ENCODE results near the gene E4F1.
A peak's percentile ranks its signal among the peaks of the same experiment; 100 is the strongest.

The E4F1 gene

GRCh38 chr16:2208772-2209171 is 14.6 kb upstream of the E4F1 start:
- no peaks in the 10 kb centered on the region for H3K9me3 Mint-ChIP-seq
- peaks cover 44% of the 10 kb centered on the region for H3K4me1 Mint-ChIP-seq (ENCODE audit: low read depth)
- H3K36me3 Mint-ChIP-seq (ENCODE audit: low read depth) = peaks cover 43% of the 10 kb centered on the region
- no peak overlapping the region for H3K4me3 Mint-ChIP-seq
- no peak overlapping the region for H3K27ac Mint-ChIP-seq
- no peaks in the 10 kb centered on the region for H3K27me3 Mint-ChIP-seq

- H3K4me1 Mint-ChIP-seq (ENCODE audit: low read depth) = peaks cover 41% of the 10 kb centered on the region
- no peak overlapping the region for H3K27ac Mint-ChIP-seq
- H3K4me3 Mint-ChIP-seq = no peak overlapping the region
- no peaks in the 10 kb centered on the region for H3K9me3 Mint-ChIP-seq
- H3K36me3 Mint-ChIP-seq (ENCODE audit: low read depth) = peaks cover 43% of the 10 kb centered on the region
- no peaks in the 10 kb centered on the region for H3K27me3 Mint-ChIP-seq
These were observed 14.0 kb upstream of the E4F1 start for GRCh38 chr16:2209258-2210008.

- H3K27ac Mint-ChIP-seq = no peak overlapping the region
- H3K4me3 Mint-ChIP-seq = no peak overlapping the region
- no peaks in the 10 kb centered on the region for H3K9me3 Mint-ChIP-seq
- peaks cover 37% of the 10 kb centered on the region for H3K4me1 Mint-ChIP-seq (ENCODE audit: low read depth)
- peaks cover 43% of the 10 kb centered on the region for H3K36me3 Mint-ChIP-seq (ENCODE audit: low read depth)
- H3K27me3 Mint-ChIP-seq = no peaks in the 10 kb centered on the region
These were observed 13.4 kb upstream of the E4F1 start for GRCh38 chr16:2210009-2210332.

GRCh38 chr16:2210386-2211365 is 12.7 kb upstream of the E4F1 start, which contains the start of gene BRICD5:
BRICD5 (minus strand) TSS chr16:2210863; CDS start chr16:2210833, 30 bp downstream.
- Mint-ChIP-seq H3K4me3 (peak within 1 kb of the TSS; percentile 86), H3K27ac (no peak within 1 kb of the TSS), H3K9me3 (no peaks in the 10 kb centered on the region), H3K36me3 (ENCODE audit: low read depth) (peaks cover 43% of the 10 kb centered on the region), H3K27me3 (no peaks in the 10 kb centered on the region), H3K4me1 (ENCODE audit: low read depth) (peaks cover 40% of the 10 kb centered on the region)

- Mint-ChIP-seq H3K9me3 (no peaks in the 10 kb centered on the region), H3K27ac (peak overlapping the region; percentile 58), H3K36me3 (ENCODE audit: low read depth) (peaks cover 36% of the 10 kb centered on the region), H3K27me3 (no peaks in the 10 kb centered on the region), H3K4me1 (ENCODE audit: low read depth) (peaks cover 34% of the 10 kb centered on the region), H3K4me3 (peak overlapping the region; percentile 86)
These were observed 11.5 kb upstream of the E4F1 start for GRCh38 chr16:2211923-2212347.

GRCh38 chr16:2212362-2213324 is 10.7 kb upstream of the E4F1 start:
- H3K4me3 Mint-ChIP-seq = peak overlapping the region; percentile 86
- no peaks in the 10 kb centered on the region for H3K27me3 Mint-ChIP-seq
- peak overlapping the region; percentile 58 for H3K27ac Mint-ChIP-seq
- peaks cover 32% of the 10 kb centered on the region for H3K36me3 Mint-ChIP-seq (ENCODE audit: low read depth)
- peaks cover 27% of the 10 kb centered on the region for H3K4me1 Mint-ChIP-seq (ENCODE audit: low read depth)
- H3K9me3 Mint-ChIP-seq = no peaks in the 10 kb centered on the region

- H3K36me3 Mint-ChIP-seq (ENCODE audit: low read depth) = peaks cover 25% of the 10 kb centered on the region
- H3K4me3 Mint-ChIP-seq = peak overlapping the region; percentile 86
- no peaks in the 10 kb centered on the region for H3K9me3 Mint-ChIP-seq
- peak overlapping the region; percentile 52 for H3K27ac Mint-ChIP-seq
- peaks cover 24% of the 10 kb centered on the region for H3K4me1 Mint-ChIP-seq (ENCODE audit: low read depth)
- H3K27me3 Mint-ChIP-seq = no peaks in the 10 kb centered on the region
These were observed 9.3 kb upstream of the E4F1 start for GRCh38 chr16:2213817-2214718.

GRCh38 chr16:2214719-2214968 is 8.7 kb upstream of the E4F1 start, which contains the start of gene PGP:
PGP (minus strand) TSS chr16:2214840; CDS start chr16:2214777, 63 bp downstream.
- peaks cover 25% of the 10 kb centered on the region for H3K36me3 Mint-ChIP-seq (ENCODE audit: low read depth)
- peaks cover 24% of the 10 kb centered on the region for H3K4me1 Mint-ChIP-seq (ENCODE audit: low read depth)
- peak within 1 kb of the TSS; percentile 94 for H3K4me3 Mint-ChIP-seq
- no peaks in the 10 kb centered on the region for H3K27me3 Mint-ChIP-seq
- H3K27ac Mint-ChIP-seq = peak within 1 kb of the TSS; percentile 96
- H3K9me3 Mint-ChIP-seq = no peaks in the 10 kb centered on the region

GRCh38 chr16:2216330-2216729 is 7.1 kb upstream of the E4F1 start:
- no peaks in the 10 kb centered on the region for H3K9me3 Mint-ChIP-seq
- peaks cover 21% of the 10 kb centered on the region for H3K36me3 Mint-ChIP-seq (ENCODE audit: low read depth)
- H3K27ac Mint-ChIP-seq = peak overlapping the region; percentile 52
- H3K27me3 Mint-ChIP-seq = no peaks in the 10 kb centered on the region
- H3K4me1 Mint-ChIP-seq (ENCODE audit: low read depth) = peaks cover 24% of the 10 kb centered on the region
- peak overlapping the region; percentile 94 for H3K4me3 Mint-ChIP-seq

- Mint-ChIP-seq H3K9me3 (no peaks in the 10 kb centered on the region), H3K4me3 (peak overlapping the region; percentile 85), H3K27ac (peak overlapping the region; percentile 71), H3K27me3 (no peaks in the 10 kb centered on the region), H3K4me1 (ENCODE audit: low read depth) (peaks cover 18% of the 10 kb centered on the region), H3K36me3 (ENCODE audit: low read depth) (peaks cover 4% of the 10 kb centered on the region)
These were observed 623 bp downstream of the E4F1 start for GRCh38 chr16:2223942-2224486.

- Mint-ChIP-seq H3K36me3 (ENCODE audit: low read depth) (peaks cover 8% of the 10 kb centered on the region), H3K4me3 (peak overlapping the region; percentile 41), H3K9me3 (no peaks in the 10 kb centered on the region), H3K27ac (no peak overlapping the region), H3K4me1 (ENCODE audit: low read depth) (peaks cover 18% of the 10 kb centered on the region), H3K27me3 (no peaks in the 10 kb centered on the region)
These were observed 2.9 kb downstream of the E4F1 start for GRCh38 chr16:2226245-2226793.

- no peaks in the 10 kb centered on the region for H3K9me3 Mint-ChIP-seq
- no peak overlapping the region for H3K4me3 Mint-ChIP-seq
- H3K4me1 Mint-ChIP-seq (ENCODE audit: low read depth) = peaks cover 18% of the 10 kb centered on the region
- peaks cover 8% of the 10 kb centered on the region for H3K36me3 Mint-ChIP-seq (ENCODE audit: low read depth)
- H3K27me3 Mint-ChIP-seq = no peaks in the 10 kb centered on the region
- no peak overlapping the region for H3K27ac Mint-ChIP-seq
These were observed 3.5 kb downstream of the E4F1 start for GRCh38 chr16:2226918-2227317.

GRCh38 chr16:2228161-2228824 is 4.9 kb downstream of the E4F1 start:
- no peak overlapping the region for H3K27ac Mint-ChIP-seq
- H3K27me3 Mint-ChIP-seq = no peaks in the 10 kb centered on the region
- H3K4me3 Mint-ChIP-seq = no peak overlapping the region
- peaks cover 8% of the 10 kb centered on the region for H3K36me3 Mint-ChIP-seq (ENCODE audit: low read depth)
- no peaks in the 10 kb centered on the region for H3K9me3 Mint-ChIP-seq
- peaks cover 18% of the 10 kb centered on the region for H3K4me1 Mint-ChIP-seq (ENCODE audit: low read depth)

Measured in stimulated activated naive CD8-positive, alpha-beta T cell treated with anti-CD3 and anti-CD28 coated beads, Interleukin-15, Interleukin-2, amounts not matched to agents 100 ng/mL and 50 ng/mL, for 24 hours (primary cell).